Body of pancreas (tissue), 4 donors: ENCODE results near the gene MAN2B1. TPM values are rescaled to one million over a fixed set of nuclear protein-coding genes. Genes with fewer than 3 reads are reported as not detected.

Experiments
- ATAC-seq: fragments of 150-250 bp; one replicate; pipeline ENCODE4 v1.9.1; 2016
- DNase-seq, 4 donors: peaks; one replicate each; pipeline ENCODE4 v3.0.0-alpha.2; 2019
- H3K27ac ChIP-seq, 4 donors: fragments of 200-600 bp; sonication (generic); 1 replicate in 3 of 4; 2 replicates in 1 of 4; pipeline versions ENCODE4 v1.5.1 to v1.6.1; 2016 to 2019; ENCODE audit warnings: mild to moderate bottlenecking in 1 of 4, mixed read lengths in 1 of 4, moderate library complexity in 1 of 4
- H3K27me3 ChIP-seq, 2 donors: fragments of 200-600 bp; sonication (generic); one replicate each; pipeline ENCODE4 v1.6.0; 2016; ENCODE audit warnings: mild to moderate bottlenecking in 1 of 2
- H3K36me3 ChIP-seq, 2 donors: fragments of 200-600 bp; sonication (generic); replicated peaks in 1 of 2; 2 replicates each; pipeline ENCODE4 v1.5.1; 2016; ENCODE audit warnings: low read depth in 2 of 2; ENCODE audit not compliant: insufficient read depth in 1 of 2
- H3K4me1 ChIP-seq: fragments of 200-600 bp; sonication (generic); one replicate; pipeline ENCODE4 v1.6.0; 2016
- H3K4me3 ChIP-seq, 2 donors: fragments of 200-600 bp; sonication (generic); 1 replicate in 1 of 2; 2 replicates in 1 of 2; pipeline ENCODE4 v1.5.1; 2016 to 2019
- H3K9me3 ChIP-seq, 3 donors: fragments of 200-600 bp; sonication (generic); 1 replicate in 2 of 3; 2 replicates in 1 of 3; pipeline ENCODE4 v1.5.1; 2016
- POLR2A ChIP-seq, 3 donors: fragments of 450-650 bp; IDR thresholded peaks; one replicate each; pipeline ENCODE4 v1.6.1; 2016; ENCODE audit warnings: antibody characterized with exemption in 3 of 3, mild to moderate bottlenecking in 2 of 3
- WGBS, 2 donors: methylation state at CpG; one replicate each; pipeline ENCODE4 v1.1.5; 2017; 5-methylcytosine and 5-hydroxymethylcytosine counted together
- intact Hi-C: fragments of 100-400 bp; cut with DNase I; formaldehyde crosslinking; loops from one replicate; pipeline ENCODE4 v1.15.1; 2023
- total RNA-seq, 2 donors: library from RNA; depleted of rRNA; stranded (reverse); fragments of >200 nt; gene quantifications; one replicate each; pipeline ENCODE4 v1.1.0, GENCODE V29; 2016
- TF ChIP-seq, protein P1 (sequence below), 7 experiments: fragments of 450-650 bp in 4 of 7; fragments of 200-600 bp in 3 of 7; sonication (generic) in 3 of 7; IDR thresholded peaks; one replicate each; pipeline ENCODE4 v1.5.1; 2016 to 2019; ENCODE audit warnings: antibody characterized with exemption in 7 of 7

MAN2B1 gene
- total RNA-seq, 2 donors from 2014 or later, result 30.0 to 48.0 TPM

DNA sequence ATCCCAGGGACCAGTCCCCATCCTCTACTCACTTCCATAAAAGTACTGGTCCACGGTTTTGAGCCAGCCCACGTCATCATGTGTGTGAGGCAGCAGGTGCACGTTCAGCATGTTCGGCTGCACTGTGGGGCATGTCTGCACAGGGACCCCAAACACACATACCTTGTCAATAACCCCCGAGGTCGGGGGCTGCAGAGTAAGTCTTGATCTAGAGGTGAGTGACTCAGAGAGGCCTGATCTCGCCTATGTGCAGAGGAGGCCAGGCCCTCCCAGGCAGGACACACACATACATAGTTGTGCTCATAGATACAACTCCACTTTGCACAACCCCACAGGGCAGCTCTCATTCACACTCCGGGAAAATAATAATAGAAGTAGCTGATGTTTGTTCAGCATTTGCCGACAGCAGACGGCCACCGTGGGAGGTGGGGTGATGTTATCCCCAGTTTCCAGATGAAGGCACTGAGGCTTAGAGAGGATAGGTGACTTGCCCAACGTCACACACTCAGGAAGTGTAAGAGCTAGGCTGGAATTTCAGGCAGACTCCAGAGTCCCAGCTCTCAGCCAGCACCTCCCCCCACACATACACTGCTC is 774 bp downstream of the MAN2B1 start:
- no peak for TF ChIP-seq POLR2A (IDR thresholded peaks at IDR 0.05)
- TF ChIP-seq, protein P1, sequence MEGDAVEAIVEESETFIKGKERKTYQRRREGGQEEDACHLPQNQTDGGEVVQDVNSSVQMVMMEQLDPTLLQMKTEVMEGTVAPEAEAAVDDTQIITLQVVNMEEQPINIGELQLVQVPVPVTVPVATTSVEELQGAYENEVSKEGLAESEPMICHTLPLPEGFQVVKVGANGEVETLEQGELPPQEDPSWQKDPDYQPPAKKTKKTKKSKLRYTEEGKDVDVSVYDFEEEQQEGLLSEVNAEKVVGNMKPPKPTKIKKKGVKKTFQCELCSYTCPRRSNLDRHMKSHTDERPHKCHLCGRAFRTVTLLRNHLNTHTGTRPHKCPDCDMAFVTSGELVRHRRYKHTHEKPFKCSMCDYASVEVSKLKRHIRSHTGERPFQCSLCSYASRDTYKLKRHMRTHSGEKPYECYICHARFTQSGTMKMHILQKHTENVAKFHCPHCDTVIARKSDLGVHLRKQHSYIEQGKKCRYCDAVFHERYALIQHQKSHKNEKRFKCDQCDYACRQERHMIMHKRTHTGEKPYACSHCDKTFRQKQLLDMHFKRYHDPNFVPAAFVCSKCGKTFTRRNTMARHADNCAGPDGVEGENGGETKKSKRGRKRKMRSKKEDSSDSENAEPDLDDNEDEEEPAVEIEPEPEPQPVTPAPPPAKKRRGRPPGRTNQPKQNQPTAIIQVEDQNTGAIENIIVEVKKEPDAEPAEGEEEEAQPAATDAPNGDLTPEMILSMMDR (IDR thresholded peaks at IDR 0.05), result no peak
- no peak for DNase-seq
- no peaks in the 10 kb centered on the region for H3K9me3 ChIP-seq
- H3K4me3 ChIP-seq, result peak overlapping the region in 1 of 2 donors; percentile 72
- H3K36me3 ChIP-seq, result peaks cover 7 to 13% of the 10 kb centered on the region in 2 donors
- H3K4me1 ChIP-seq, result peaks cover 41% of the 10 kb centered on the region
- intact Hi-C loops, result no loop called here
- peak; percentile 1 for ATAC-seq
- no peaks in the 10 kb centered on the region for H3K27me3 ChIP-seq
- peak overlapping the region in 1 of 4 donors; percentile 69 for H3K27ac ChIP-seq
- WGBS, 2 donors, result 21 to 38% methylated on average over 11 to 12 of the region's 12 CpGs

DNA sequence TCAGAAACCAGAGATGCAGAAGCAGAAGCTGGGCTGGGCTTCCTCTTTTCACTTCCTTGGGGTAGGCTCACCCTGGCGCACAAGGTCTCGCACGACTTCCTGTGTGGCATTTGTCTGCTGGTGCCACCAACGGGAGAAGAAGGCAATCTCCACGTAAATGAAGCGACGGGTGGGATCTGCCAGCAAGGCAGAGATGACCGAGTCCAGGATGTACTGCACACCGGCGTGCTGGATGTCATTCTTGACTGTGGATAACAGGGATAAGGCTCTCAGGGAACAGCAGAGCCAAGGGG is 1.3 kb downstream of the MAN2B1 start:
- Histone ChIP-seq H3K9me3 (no peaks in the 10 kb centered on the region), H3K4me1 (peaks cover 36% of the 10 kb centered on the region), H3K36me3 (peaks cover 7 to 13% of the 10 kb centered on the region in 2 donors), H3K27ac (no peak overlapping the region), H3K4me3 (no peak overlapping the region), H3K27me3 (no peaks in the 10 kb centered on the region)
- 78 to 85% methylated on average over 10 of the region's 10 CpGs for WGBS, 2 donors
- intact Hi-C loops, result no loop called here
- DNase-seq (peak in 1 of 4 donors; percentile 70), ATAC-seq (no peak)
- TF ChIP-seq, protein P1 (IDR thresholded peaks at IDR 0.05), result no peak
- TF ChIP-seq POLR2A (IDR thresholded peaks at IDR 0.05), result peak in 1 of 3 donors; percentile 11

DNA sequence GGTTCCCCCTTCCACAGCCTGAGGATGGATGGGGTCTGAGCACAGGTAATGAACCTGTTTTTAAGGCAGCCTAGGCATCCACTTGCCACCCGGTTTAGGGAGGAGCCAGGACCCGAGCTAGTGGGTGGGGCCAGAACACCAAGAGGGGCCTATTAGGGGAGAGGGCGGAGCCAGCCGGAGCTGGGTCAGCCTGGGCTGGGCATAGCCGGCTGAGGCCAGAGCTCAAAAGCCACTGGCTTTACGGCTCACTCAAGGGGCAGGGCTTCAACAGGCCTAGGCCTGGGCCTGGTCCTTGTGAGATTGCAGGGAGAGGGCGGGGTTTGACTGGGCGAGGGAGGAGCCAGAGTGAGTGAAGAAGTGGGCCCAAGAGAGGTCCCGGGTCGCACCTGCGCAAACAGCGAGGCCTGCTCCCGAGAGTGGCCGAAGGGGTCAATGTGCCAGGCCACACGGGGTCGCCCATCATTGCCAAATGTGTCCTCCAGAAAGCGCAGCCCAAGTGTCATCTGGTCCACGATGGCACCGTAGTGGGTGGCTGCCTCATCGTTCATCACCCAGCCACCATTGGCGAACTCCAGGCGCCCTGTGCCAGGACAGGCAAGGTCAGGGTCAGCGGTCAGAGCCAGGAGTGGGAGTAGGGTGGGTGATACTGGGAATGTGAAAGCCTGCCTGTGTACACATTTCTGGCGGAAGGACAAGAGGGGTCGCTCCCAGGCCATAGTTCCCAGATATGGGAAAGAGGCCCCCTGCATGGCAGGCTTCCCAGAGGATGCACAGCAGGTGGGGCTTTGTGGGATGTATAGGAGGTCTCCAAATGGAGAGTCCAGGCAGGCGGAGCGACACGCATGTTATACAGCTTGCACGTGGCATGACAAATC is 1.9 kb downstream of the MAN2B1 start:
- DNase-seq (no peak), ATAC-seq (no peak)
- Histone ChIP-seq H3K36me3 (peaks cover 7 to 16% of the 10 kb centered on the region in 2 donors), H3K9me3 (no peaks in the 10 kb centered on the region), H3K4me3 (no peak overlapping the region), H3K4me1 (peaks cover 31% of the 10 kb centered on the region), H3K27ac (no peak overlapping the region), H3K27me3 (no peaks in the 10 kb centered on the region)
- 86 to 88% methylated on average over 22 to 29 of the region's 29 CpGs for WGBS, 2 donors
- intact Hi-C loops, result no loop called here
- TF ChIP-seq, protein P1 (IDR thresholded peaks at IDR 0.05), result no peak
- TF ChIP-seq POLR2A (IDR thresholded peaks at IDR 0.05), result no peak

DNA sequence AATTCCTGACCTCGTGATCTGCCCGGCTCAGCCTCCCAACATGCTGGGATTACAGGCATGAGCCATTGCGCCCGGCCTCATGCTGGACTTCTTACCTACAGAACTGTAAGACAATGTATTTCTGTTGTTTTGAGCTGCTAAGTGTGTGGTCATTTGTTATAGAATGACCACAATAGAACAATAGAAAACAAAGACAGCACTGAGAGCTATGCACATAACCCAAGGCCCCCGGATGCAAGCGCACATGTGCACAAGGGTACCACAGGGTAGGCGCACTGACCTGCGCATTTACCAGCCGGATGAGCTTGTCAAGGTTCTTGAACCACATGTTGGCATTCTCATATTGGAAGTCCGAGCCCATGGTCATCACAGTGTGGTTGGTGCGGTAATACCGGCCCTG is 5.6 kb downstream of the MAN2B1 start:
- no peak overlapping the region for H3K27ac ChIP-seq
- TF ChIP-seq, protein P1 (IDR thresholded peaks at IDR 0.05), result no peak
- TF ChIP-seq POLR2A (IDR thresholded peaks at IDR 0.05), result no peak
- 87 to 95% methylated on average over 12 of the region's 12 CpGs for WGBS, 2 donors
- DNase-seq (no peak), ATAC-seq (no peak)
- intact Hi-C loops, result no loop called here
- H3K4me3 ChIP-seq, result no peak overlapping the region
- H3K27me3 ChIP-seq, result no peaks in the 10 kb centered on the region
- peaks cover 7 to 16% of the 10 kb centered on the region in 2 donors for H3K36me3 ChIP-seq
- peaks cover 7% of the 10 kb centered on the region for H3K4me1 ChIP-seq
- no peaks in the 10 kb centered on the region for H3K9me3 ChIP-seq
